Activated CD4-positive, alpha-beta T cell treated with anti-CD3 and anti-CD28 coated beads, Interleukin-2, amount 10 ng/mL, durations not matched to agents 24 days and 14 days (primary cell): ENCODE data around the gene SLC22A23. TPM values are rescaled to one million over a fixed set of nuclear protein-coding genes. Genes with fewer than 3 reads are reported as not detected.

ENCODE experiments used
- DNase-seq: peaks from one replicate; pipeline ENCODE4 v3.0.0; 2022
- H3K27ac Mint-ChIP-seq: one replicate; pipeline ENCODE4 v1.8.0; 2022; ENCODE audit warnings: mild to moderate bottlenecking, mixed read lengths
- H3K27me3 Mint-ChIP-seq: one replicate; pipeline ENCODE4 v1.8.0; 2022; ENCODE audit warnings: mixed read lengths
- H3K36me3 Mint-ChIP-seq: one replicate; pipeline ENCODE4 v1.8.0; 2022; ENCODE audit warnings: low read depth, mild to moderate bottlenecking, mixed read lengths
- H3K4me1 Mint-ChIP-seq: one replicate; pipeline ENCODE4 v1.8.0; 2021; ENCODE audit warnings: mixed read lengths
- H3K4me3 Mint-ChIP-seq: one replicate; pipeline ENCODE4 v1.8.0; 2022; ENCODE audit warnings: mild to moderate bottlenecking, moderate library complexity, mixed read lengths
- H3K9me3 Mint-ChIP-seq: one replicate; pipeline ENCODE4 v1.8.0; 2021; ENCODE audit warnings: mixed read lengths
- intact Hi-C: fragments of 100-400 bp; cut with micrococcal nuclease; formaldehyde crosslinking; loops from one replicate; pipeline ENCODE4 v1.15.1; 2023
- total RNA-seq: library from RNA; stranded (reverse); gene quantifications from 2 replicates; pipeline ENCODE4 v1.2.3, GENCODE V29; 2022

Gene SLC22A23
- total RNA-seq, 1 donor from 2014 or later, result 0.12 TPM

DNA sequence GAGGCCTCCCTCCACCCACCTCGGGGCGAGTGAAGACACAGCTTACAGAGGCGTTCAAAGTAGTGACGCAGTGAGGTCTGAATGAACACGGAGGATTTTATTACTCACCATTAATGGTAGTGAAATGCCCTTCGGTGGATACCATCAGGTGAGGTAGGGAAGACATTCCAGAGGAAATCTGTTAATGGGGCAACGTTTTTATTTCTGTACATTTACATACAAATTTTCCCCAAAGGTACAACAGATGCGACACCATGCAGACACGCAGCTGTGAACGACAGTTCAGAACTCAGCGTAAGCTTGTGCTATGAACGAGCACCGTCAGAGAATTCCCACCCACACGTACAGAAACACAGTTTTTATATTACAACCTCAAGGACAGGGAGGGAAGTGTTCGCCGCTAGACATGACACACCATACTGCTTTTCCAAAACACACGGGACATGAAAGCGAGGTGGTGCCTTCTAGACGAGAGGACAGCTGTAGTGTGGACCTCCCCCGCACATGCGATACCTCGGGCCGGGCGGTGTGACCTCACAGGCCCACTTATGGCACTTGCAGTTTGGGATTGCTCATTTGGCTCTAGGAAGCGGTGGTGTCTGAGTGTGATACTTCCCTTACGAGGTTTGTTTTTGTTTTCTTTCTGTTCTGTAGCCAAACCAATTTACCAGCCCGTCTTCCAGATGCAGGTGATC lies 187.4 kb downstream of the SLC22A23 start:
- Mint-ChIP-seq H3K36me3 (peaks cover 53% of the 10 kb centered on the region), H3K27me3 (no peaks in the 10 kb centered on the region), H3K4me3 (no peak overlapping the region), H3K27ac (no peak overlapping the region), H3K4me1 (no peaks in the 10 kb centered on the region), H3K9me3 (no peaks in the 10 kb centered on the region)
- no peak for DNase-seq
- intact Hi-C loops, result no loop called here

GRCh38 chr6:3268680-3269079 lies 188.2 kb downstream of the SLC22A23 start:
- Mint-ChIP-seq H3K27ac (no peak overlapping the region), H3K36me3 (peaks cover 61% of the 10 kb centered on the region), H3K4me1 (peaks cover 4% of the 10 kb centered on the region), H3K9me3 (no peaks in the 10 kb centered on the region), H3K4me3 (no peak overlapping the region), H3K27me3 (no peaks in the 10 kb centered on the region)
- DNase-seq, result no peak
- intact Hi-C loops, result no loop called here

- Mint-ChIP-seq H3K9me3 (no peaks in the 10 kb centered on the region), H3K4me1 (peaks cover 13% of the 10 kb centered on the region), H3K4me3 (no peak overlapping the region), H3K27me3 (no peaks in the 10 kb centered on the region), H3K36me3 (peaks cover 62% of the 10 kb centered on the region), H3K27ac (no peak overlapping the region)
- intact Hi-C loops, result no loop called here
- no peak for DNase-seq
These were observed 189.7 kb downstream of the SLC22A23 start for GRCh38 chr6:3267162-3267561.

GRCh38 chr6:3266170-3266569 lies 190.7 kb downstream of the SLC22A23 start:
- Mint-ChIP-seq H3K27me3 (no peaks in the 10 kb centered on the region), H3K36me3 (peaks cover 63% of the 10 kb centered on the region), H3K4me3 (no peak overlapping the region), H3K27ac (no peak overlapping the region), H3K9me3 (no peaks in the 10 kb centered on the region), H3K4me1 (peaks cover 22% of the 10 kb centered on the region)
- intact Hi-C loops, result no loop called here
- no peak for DNase-seq

DNA sequence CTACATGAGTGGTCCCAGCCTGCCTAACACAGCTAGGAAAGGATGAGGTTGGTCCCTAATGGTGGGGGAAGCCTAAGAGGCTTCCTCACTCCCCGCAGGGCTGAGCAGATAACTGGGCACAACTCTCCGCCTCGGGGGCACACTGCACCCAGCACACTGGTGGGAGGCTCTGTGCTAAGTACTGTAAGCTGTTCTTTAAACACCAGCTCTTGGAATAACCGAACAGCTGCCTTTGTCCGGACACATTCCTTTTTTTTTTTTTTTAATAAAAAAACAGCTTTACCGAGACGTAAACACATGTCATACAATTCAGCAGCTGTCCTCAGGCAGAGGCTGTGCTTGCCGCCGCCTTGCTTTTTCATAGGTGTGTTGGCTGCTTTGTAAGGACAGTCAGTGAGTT lies 191.2 kb downstream of the SLC22A23 start:
- Mint-ChIP-seq H3K36me3 (peaks cover 65% of the 10 kb centered on the region), H3K9me3 (no peaks in the 10 kb centered on the region), H3K4me3 (no peak overlapping the region), H3K27ac (no peak overlapping the region), H3K4me1 (peaks cover 27% of the 10 kb centered on the region), H3K27me3 (no peaks in the 10 kb centered on the region)
- no peak for DNase-seq
- intact Hi-C loops, result no loop called here

DNA sequence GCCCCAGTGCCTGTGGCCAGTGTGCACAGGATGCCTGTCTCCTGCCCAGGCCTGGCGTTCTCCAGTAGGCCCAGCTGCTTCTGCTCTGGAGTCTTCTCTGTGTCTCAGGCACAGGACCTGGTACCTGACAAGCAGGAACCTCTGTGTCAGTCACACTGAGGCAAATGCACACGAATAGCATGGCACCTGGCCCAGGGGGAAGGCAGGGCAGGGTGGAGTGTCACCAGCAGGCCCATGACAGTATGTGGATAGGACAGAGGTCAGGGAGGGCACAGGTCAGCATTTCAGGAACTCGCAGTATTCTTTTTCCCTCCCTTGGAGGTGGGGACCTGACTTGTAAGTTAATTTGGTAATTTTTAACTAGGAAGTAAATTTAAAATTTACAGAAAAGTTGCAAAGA lies 192.5 kb downstream of the SLC22A23 start:
- no peak for DNase-seq
- no peak overlapping the region for H3K4me3 Mint-ChIP-seq
- intact Hi-C loops, result no loop called here
- no peaks in the 10 kb centered on the region for H3K27me3 Mint-ChIP-seq
- H3K36me3 Mint-ChIP-seq, result peaks cover 61% of the 10 kb centered on the region
- H3K4me1 Mint-ChIP-seq, result peaks cover 37% of the 10 kb centered on the region
- no peaks in the 10 kb centered on the region for H3K9me3 Mint-ChIP-seq
- H3K27ac Mint-ChIP-seq, result no peak overlapping the region

GRCh38 chr6:3263096-3263495 lies 193.8 kb downstream of the SLC22A23 start:
- Mint-ChIP-seq H3K9me3 (no peaks in the 10 kb centered on the region), H3K27ac (no peak overlapping the region), H3K36me3 (peaks cover 51% of the 10 kb centered on the region), H3K4me3 (no peak overlapping the region), H3K27me3 (no peaks in the 10 kb centered on the region), H3K4me1 (peaks cover 37% of the 10 kb centered on the region)
- intact Hi-C loops, result no loop called here
- no peak for DNase-seq

GRCh38 chr6:3261921-3262320 lies 194.9 kb downstream of the SLC22A23 start:
- H3K4me3 Mint-ChIP-seq, result peak overlapping the region; percentile 96
- H3K27ac Mint-ChIP-seq, result no peak overlapping the region
- no peak for DNase-seq
- H3K9me3 Mint-ChIP-seq, result no peaks in the 10 kb centered on the region
- intact Hi-C loops, result no loop called here
- H3K27me3 Mint-ChIP-seq, result peaks cover 5% of the 10 kb centered on the region
- H3K36me3 Mint-ChIP-seq, result peaks cover 46% of the 10 kb centered on the region
- H3K4me1 Mint-ChIP-seq, result peaks cover 37% of the 10 kb centered on the region

DNA sequence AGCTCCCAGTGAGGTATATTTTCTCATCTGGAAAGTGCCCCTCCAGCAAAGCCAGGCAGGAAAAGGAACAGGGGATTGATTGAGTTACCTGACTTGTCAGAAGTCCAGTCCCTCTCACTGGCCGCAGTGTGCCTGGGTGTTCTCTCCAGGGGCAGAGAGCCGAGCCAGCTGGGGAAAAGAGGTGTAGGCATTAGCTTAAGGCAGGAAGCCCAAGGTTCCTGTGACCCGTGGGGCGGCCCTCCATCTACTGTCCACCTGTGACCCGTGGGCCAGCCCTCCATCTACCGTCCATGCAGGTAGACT lies 195.4 kb downstream of the SLC22A23 start:
- Mint-ChIP-seq H3K4me3 (peak overlapping the region; percentile 96), H3K27ac (no peak overlapping the region), H3K27me3 (peaks cover 10% of the 10 kb centered on the region), H3K9me3 (no peaks in the 10 kb centered on the region), H3K4me1 (peaks cover 37% of the 10 kb centered on the region), H3K36me3 (peaks cover 44% of the 10 kb centered on the region)
- DNase-seq, result no peak
- intact Hi-C loops, result no loop called here

DNA sequence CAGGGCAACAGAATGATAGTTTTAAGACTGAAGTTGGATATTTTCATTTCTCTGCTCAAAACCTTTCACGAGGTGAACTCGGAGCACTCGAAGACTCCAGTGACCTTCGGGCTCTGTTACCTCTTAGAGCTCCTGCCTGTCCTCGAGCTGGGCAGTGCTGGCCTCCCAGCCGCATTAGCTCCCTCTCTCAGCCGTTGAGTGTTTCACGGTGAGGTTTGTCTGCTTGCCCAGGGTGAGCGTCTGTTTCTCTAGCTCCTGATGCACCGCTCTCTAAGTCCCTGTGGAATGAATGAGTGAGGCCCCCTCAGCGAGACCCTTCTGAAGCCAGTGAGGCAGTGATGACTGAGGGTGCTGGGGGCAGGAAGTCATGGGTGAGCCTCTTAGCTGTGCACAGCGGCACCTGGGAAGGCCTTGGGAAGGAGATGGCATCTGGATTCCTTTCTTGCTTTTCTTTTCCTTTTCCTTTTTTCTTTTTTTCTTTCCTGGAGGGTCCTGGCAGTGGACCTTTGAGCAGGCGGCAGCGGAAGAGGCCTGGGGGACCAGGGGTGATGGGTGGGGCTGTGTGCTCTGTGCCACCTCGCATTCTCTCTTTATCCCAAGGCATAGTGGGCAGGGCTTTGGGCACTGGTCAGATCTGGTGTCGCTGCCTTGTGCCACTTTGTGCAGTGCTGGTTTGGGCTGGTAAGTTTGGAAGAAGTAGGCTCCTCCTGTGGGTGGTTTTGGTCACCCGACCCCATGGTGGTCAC lies 195.9 kb downstream of the SLC22A23 start:
- peak overlapping the region; percentile 55 for H3K27ac Mint-ChIP-seq
- no peaks in the 10 kb centered on the region for H3K9me3 Mint-ChIP-seq
- intact Hi-C loops, result no loop called here
- peaks cover 11% of the 10 kb centered on the region for H3K27me3 Mint-ChIP-seq
- H3K4me1 Mint-ChIP-seq, result peaks cover 37% of the 10 kb centered on the region
- peaks cover 41% of the 10 kb centered on the region for H3K36me3 Mint-ChIP-seq
- no peak for DNase-seq
- H3K4me3 Mint-ChIP-seq, result peak overlapping the region; percentile 96

DNA sequence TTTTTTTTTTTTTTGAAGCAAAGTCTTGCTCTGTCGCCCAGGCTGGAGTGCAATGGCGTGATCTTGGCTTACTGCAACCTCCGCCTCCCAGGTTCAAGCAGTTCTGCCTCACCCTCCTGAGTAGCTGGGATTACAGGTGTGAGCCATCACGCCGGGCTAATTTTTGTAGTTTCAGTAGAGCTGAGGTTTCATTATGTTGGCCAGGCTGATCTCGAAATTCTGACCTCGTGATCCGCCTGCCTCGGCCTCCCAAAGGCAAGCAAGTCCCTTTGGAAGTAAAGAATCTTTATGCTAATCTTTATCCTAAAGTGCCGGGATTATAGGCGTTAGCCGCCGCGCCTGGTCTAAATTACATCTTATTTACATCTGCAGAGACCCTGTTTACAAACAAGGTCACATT lies 196.6 kb downstream of the SLC22A23 start:
- H3K27me3 Mint-ChIP-seq, result peaks cover 14% of the 10 kb centered on the region
- H3K4me3 Mint-ChIP-seq, result peak overlapping the region; percentile 96
- peaks cover 41% of the 10 kb centered on the region for H3K36me3 Mint-ChIP-seq
- no peak for DNase-seq
- H3K27ac Mint-ChIP-seq, result no peak overlapping the region
- no peaks in the 10 kb centered on the region for H3K9me3 Mint-ChIP-seq
- intact Hi-C loops, result no loop called here
- peaks cover 37% of the 10 kb centered on the region for H3K4me1 Mint-ChIP-seq

GRCh38 chr6:3259491-3259958 lies 197.3 kb downstream of the SLC22A23 start:
- peaks cover 35% of the 10 kb centered on the region for H3K36me3 Mint-ChIP-seq

DNA sequence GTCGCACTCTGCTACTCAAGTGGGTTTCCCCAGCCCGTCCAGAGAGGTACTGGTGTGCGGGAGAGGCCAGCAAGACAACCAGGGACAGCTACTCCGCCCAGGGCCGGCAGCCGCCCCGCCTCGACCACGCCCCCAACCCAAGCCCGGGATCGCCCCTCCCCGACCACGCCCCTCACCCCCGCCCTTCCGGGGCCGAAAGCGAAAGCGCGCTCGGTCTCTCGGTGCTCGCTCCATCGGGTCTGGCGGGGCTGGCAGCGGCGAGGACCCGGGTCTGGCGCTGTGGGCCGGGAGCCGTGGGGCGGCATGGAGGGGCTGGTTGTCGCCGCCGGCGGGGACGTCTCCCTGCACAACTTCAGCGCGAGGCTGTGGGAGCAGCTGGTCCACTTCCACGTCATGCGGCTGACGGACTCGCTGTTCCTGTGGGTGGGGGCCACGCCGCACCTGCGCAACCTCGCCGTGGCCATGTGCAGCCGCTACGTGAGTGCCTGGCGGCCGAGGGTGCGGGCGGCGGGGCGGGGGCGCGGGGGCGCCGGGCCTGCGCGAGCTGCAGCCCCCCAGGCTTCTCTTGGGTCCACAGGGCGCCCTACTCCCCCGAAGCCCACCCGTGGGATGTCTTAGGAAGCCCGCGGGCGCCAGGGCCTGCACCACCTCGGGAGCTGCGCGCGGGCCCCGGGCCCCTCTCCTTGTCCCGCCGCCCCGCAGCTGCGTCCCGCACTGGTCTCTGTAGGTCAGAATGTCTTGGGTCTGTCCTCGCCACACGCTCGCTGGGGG lies 197.9 kb downstream of the SLC22A23 start, which contains the start of gene PSMG4:
PSMG4 (plus strand) TSS at position 228 of the 771 bp plus-strand sequence; CDS start at position 304, 76 bp downstream.
- H3K4me3 Mint-ChIP-seq, result peak within 1 kb of the TSS; percentile 96
- no peaks in the 10 kb centered on the region for H3K9me3 Mint-ChIP-seq
- peaks cover 33% of the 10 kb centered on the region for H3K4me1 Mint-ChIP-seq
- intact Hi-C loops, result loop anchor here (1.0 to 10.0 kb wide), 9 partner anchors 50 to 878 kb away; partner anchors contain the start of genes BPHL, ECI2, NQO2 and RIPK1
- peaks cover 19% of the 10 kb centered on the region for H3K27me3 Mint-ChIP-seq
- H3K36me3 Mint-ChIP-seq, result peaks cover 30% of the 10 kb centered on the region
- DNase-seq, result peak; percentile 98
- H3K27ac Mint-ChIP-seq, result peak within 1 kb of the TSS; percentile 98

More at GRCh38 chr6:3259491-3259958, 197.3 kb downstream of the SLC22A23 start:
- intact Hi-C loops, result loop anchor here (1.0 to 10.0 kb wide), 8 partner anchors 51 to 878 kb away; partner anchors contain the start of genes ECI2, NQO2, RIPK1 and WRNIP1
- Mint-ChIP-seq H3K27me3 (peaks cover 17% of the 10 kb centered on the region), H3K27ac (peak overlapping the region; percentile 98), H3K4me1 (peaks cover 37% of the 10 kb centered on the region), H3K4me3 (peak overlapping the region; percentile 96), H3K9me3 (no peaks in the 10 kb centered on the region)
- peak; percentile 81 for DNase-seq
